ENCODE data around the gene ZBTB20. TPM values are rescaled to one million over a fixed set of nuclear protein-coding genes. Genes with fewer than 3 reads are reported as not detected.

The ZBTB20 gene
- total RNA-seq, 2 experiments from 2014 or later = 5.1 to 5.3 TPM

GRCh38 chr3:114847564-114847963 is 299.5 kb downstream of the ZBTB20 start:
- H3K4me3 Mint-ChIP-seq = no peak overlapping the region
- H3K4me1 Mint-ChIP-seq (ENCODE audit: low read depth) = no peaks in the 10 kb centered on the region
- peaks cover 2% of the 10 kb centered on the region for H3K36me3 Mint-ChIP-seq (ENCODE audit: low read depth)
- no peaks in the 10 kb centered on the region for H3K9me3 Mint-ChIP-seq
- ChIA-PET CTCF (no interaction called here), POLR2A (interaction anchor here (1.0 to 1.1 kb wide), 2 partner anchors 13 to 20 kb away, joined by 3 read pairs; no protein-coding TSS in a partner anchor)
- intact Hi-C loops (cut with micrococcal nuclease) = no loop called here
- ATAC-seq (no peak), DNase-seq (no peak)
- no peaks in the 10 kb centered on the region for H3K27me3 Mint-ChIP-seq
- no peak for TF ChIP-seq CTCF (IDR thresholded peaks at IDR 0.05)
- no peak overlapping the region for H3K27ac Mint-ChIP-seq

DNA sequence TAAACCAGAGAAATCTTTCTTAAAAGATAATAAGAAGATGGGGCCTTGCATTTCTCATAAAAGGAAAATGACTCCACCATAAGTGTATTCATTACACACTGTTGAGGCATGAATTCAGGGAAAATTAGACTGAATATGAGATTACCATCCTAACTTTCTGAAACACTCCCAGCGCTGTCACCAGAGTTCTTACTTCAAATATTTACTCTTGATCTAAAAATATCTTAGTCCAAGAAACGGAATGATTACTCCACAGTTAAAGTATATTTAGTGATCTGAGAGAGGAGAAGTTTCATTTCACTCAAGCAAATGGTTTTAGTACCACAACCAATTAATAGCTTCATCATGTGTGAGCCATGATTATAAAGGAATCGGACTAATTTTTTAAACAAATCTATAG is 300.3 kb downstream of the ZBTB20 start:
- no peak for DNase-seq
- Mint-ChIP-seq H3K27ac (no peak overlapping the region), H3K9me3 (no peaks in the 10 kb centered on the region), H3K27me3 (no peaks in the 10 kb centered on the region), H3K4me3 (no peak overlapping the region), H3K4me1 (ENCODE audit: low read depth) (peaks cover under 1% of the 10 kb centered on the region), H3K36me3 (ENCODE audit: low read depth) (peaks cover 2% of the 10 kb centered on the region)
- CTCF ChIA-PET = no interaction called here
- ATAC-seq = no peak
- intact Hi-C loops (cut with micrococcal nuclease) = no loop called here
- POLR2A ChIA-PET = interaction anchor here (0.5 to 1.0 kb wide), 2 partner anchors 20 to 549 kb away, joined by 3 read pairs; no protein-coding TSS in a partner anchor
- TF ChIP-seq CTCF (IDR thresholded peaks at IDR 0.05) = no peak

GRCh38 chr3:114846252-114846651 is 300.8 kb downstream of the ZBTB20 start:
- ChIA-PET CTCF (interaction anchor here (0.8 kb wide), 1 partner anchor 223 kb away, joined by 3 read pairs; no protein-coding TSS in a partner anchor), POLR2A (interaction anchor here (0.5 kb wide), 1 partner anchor 549 kb away, joined by 3 read pairs; no protein-coding TSS in a partner anchor)
- no peaks in the 10 kb centered on the region for H3K9me3 Mint-ChIP-seq
- H3K36me3 Mint-ChIP-seq (ENCODE audit: low read depth) = peaks cover 2% of the 10 kb centered on the region
- no peak for TF ChIP-seq CTCF (IDR thresholded peaks at IDR 0.05)
- intact Hi-C loops (cut with micrococcal nuclease) = no loop called here
- H3K4me3 Mint-ChIP-seq = no peak overlapping the region
- ATAC-seq (no peak), DNase-seq (no peak)
- H3K4me1 Mint-ChIP-seq (ENCODE audit: low read depth) = peaks cover 5% of the 10 kb centered on the region
- no peak overlapping the region for H3K27ac Mint-ChIP-seq
- H3K27me3 Mint-ChIP-seq = no peaks in the 10 kb centered on the region

GRCh38 chr3:114841515-114841914 is 305.6 kb downstream of the ZBTB20 start:
- CTCF ChIA-PET = no interaction called here

GRCh38 chr3:114839476-114839875 is 307.6 kb downstream of the ZBTB20 start:
- Mint-ChIP-seq H3K4me1 (ENCODE audit: low read depth) (peaks cover 8% of the 10 kb centered on the region), H3K36me3 (ENCODE audit: low read depth) (peaks cover 2% of the 10 kb centered on the region), H3K9me3 (no peaks in the 10 kb centered on the region), H3K27me3 (no peaks in the 10 kb centered on the region), H3K27ac (no peak overlapping the region), H3K4me3 (no peak overlapping the region)
- intact Hi-C loops (cut with micrococcal nuclease) = no loop called here
- TF ChIP-seq CTCF (IDR thresholded peaks at IDR 0.05) = no peak
- ChIA-PET CTCF (no interaction called here), POLR2A (no interaction called here)
- DNase-seq (no peak), ATAC-seq (no peak)

More at GRCh38 chr3:114841515-114841914, 305.6 kb downstream of the ZBTB20 start:
- TF ChIP-seq CTCF (IDR thresholded peaks at IDR 0.05) = no peak
- Mint-ChIP-seq H3K4me3 (no peak overlapping the region), H3K27ac (no peak overlapping the region), H3K36me3 (ENCODE audit: low read depth) (peaks cover 2% of the 10 kb centered on the region), H3K27me3 (no peaks in the 10 kb centered on the region), H3K9me3 (no peaks in the 10 kb centered on the region), H3K4me1 (ENCODE audit: low read depth) (peaks cover 8% of the 10 kb centered on the region)
- ATAC-seq = no peak
- intact Hi-C loops (cut with micrococcal nuclease) = no loop called here
- no peak for DNase-seq
- POLR2A ChIA-PET = no interaction called here

All from activated CD8-positive, alpha-beta T cell treated with anti-CD3 and anti-CD28 coated beads for 36 hours (primary cell).